HepG2 (cell line): ENCODE measurements around the gene TUBB2B. TPM values are rescaled to one million over a fixed set of nuclear protein-coding genes. Genes with fewer than 3 reads are reported as not detected.

ENCODE experiments used
- ATAC-seq: fragments of 200-7000 bp; cut with Tn5 transposase; 3 replicates; pipeline ENCODE4 v1.9.1; 2020; ENCODE audit warnings: mild to moderate bottlenecking, moderate library complexity
- BruUV-seq: library from RNA; stranded (reverse); fragments of 400-500 nt; replicated peaks from 2 replicates; lab custom pipeline; 2021; lab: Mats Ljungman, UMichigan
- CTCF ChIA-PET: fragments of 300-600 bp; formaldehyde crosslinking; extraction: SDS; loops from one replicate; lab custom pipeline; 2021; ENCODE audit warnings: low total read pairs, inconsistent platforms, low intra/inter-chr PET ratio; lab: Yijun Ruan, JAX
- POLR2A ChIA-PET: fragments of 350-600 bp; sonication (Branson Sonifier 250); formaldehyde crosslinking; loops from one replicate; lab custom pipeline; 2020; ENCODE audit warnings: antibody characterized with exemption, inconsistent platforms; lab: Yijun Ruan, JAX
- DNase-seq: peaks from one replicate; pipeline ENCODE4 v3.0.0-alpha.2; 2015; ENCODE audit warnings: low spot score
- FAIRE-seq: peaks from 3 replicates; lab custom pipeline; 2011; peaks lifted over from hg19 to GRCh38; lab: Jason Lieb, UNC
- H2AFZ ChIP-seq: one replicate; pipeline ENCODE4 v1.6.1; 2011; ENCODE audit warnings: low read length, inconsistent platforms
- H3K27ac ChIP-seq: fragments of 300-600 bp; 3 replicates; pipeline ENCODE4 v1.8.0; 2011; ENCODE audit warnings: mixed run types, mild to moderate bottlenecking, mixed read lengths, low read length, inconsistent platforms; ENCODE audit not compliant: insufficient read depth; ENCODE audit errors: extremely low read length
- H3K27me3 ChIP-seq, 2 experiments: fragments of 200-600 bp in 1 of 2; 2 replicates in 1 of 2; 3 replicates in 1 of 2; pipeline versions ENCODE4 v1.6.0 to v1.8.0; 2011; ENCODE audit warnings: low read length in 2 of 2, mild to moderate bottlenecking in 2 of 2, moderate library complexity in 2 of 2, inconsistent platforms in 1 of 2; ENCODE audit not compliant: insufficient read depth in 2 of 2, control insufficient read depth in 1 of 2
- H3K36me3 ChIP-seq, 2 experiments: fragments of 200-600 bp in 1 of 2; replicated peaks in 1 of 2; 2 replicates in 1 of 2; 3 replicates in 1 of 2; pipeline versions ENCODE4 v1.5.1 to v1.8.0; 2011; ENCODE audit warnings: low read length in 2 of 2, inconsistent platforms in 1 of 2; ENCODE audit not compliant: insufficient read depth in 2 of 2, control insufficient read depth in 1 of 2
- H3K4me1 ChIP-seq: 2 replicates; pipeline ENCODE4 v1.5.1; 2012; ENCODE audit warnings: low read length, inconsistent platforms; ENCODE audit not compliant: insufficient read depth
- H3K4me2 ChIP-seq: 2 replicates; pipeline ENCODE4 v1.6.0; 2011; ENCODE audit warnings: low read depth, low read length, inconsistent platforms
- H3K4me3 ChIP-seq, 3 experiments: fragments of 200-600 bp in 1 of 3; sonication (generic), shearing (Covaris generic) in 1 of 3; replicated peaks in 1 of 3; 2 replicates each; pipeline ENCODE4 v1.5.1; 2011 to 2016; ENCODE audit warnings: low read length in 3 of 3, inconsistent platforms in 2 of 3, low read depth in 2 of 3, mild to moderate bottlenecking in 2 of 3, control low read depth in 1 of 3, mixed read lengths in 1 of 3; ENCODE audit not compliant: insufficient read depth in 1 of 3
- H3K79me2 ChIP-seq: one replicate; pipeline ENCODE4 v1.6.1; 2011; ENCODE audit warnings: low read length, inconsistent platforms; ENCODE audit not compliant: insufficient read depth
- H3K9ac ChIP-seq: 2 replicates; pipeline ENCODE4 v1.6.0; 2011; ENCODE audit warnings: mild to moderate bottlenecking, low read depth, low read length, inconsistent platforms; ENCODE audit not compliant: insufficient read depth
- H3K9me3 ChIP-seq: 2 replicates; pipeline ENCODE4 v1.5.1; 2012; ENCODE audit warnings: mild to moderate bottlenecking, low read length
- H4K20me1 ChIP-seq: 2 replicates; pipeline ENCODE4 v1.6.0; 2011; ENCODE audit warnings: inconsistent platforms, mild to moderate bottlenecking, low read length, moderate library complexity; ENCODE audit not compliant: insufficient read depth
- FOXO4 ChIP-seq: sonication (generic); formaldehyde crosslinking; conservative IDR thresholded peaks from 2 replicates; pipeline ENCODE4 v1.8.1; 2023; ENCODE audit warnings: missing genetic modification reagents
- HDAC1 ChIP-seq: sonication (generic); formaldehyde crosslinking; IDR thresholded peaks from 2 replicates; pipeline ENCODE4 v1.5.1; 2020; ENCODE audit warnings: mild to moderate bottlenecking, missing genetic modification reagents
- NFKBIZ ChIP-seq: IDR thresholded peaks from 2 replicates; pipeline ENCODE4 v1.6.1; 2018; ENCODE audit warnings: missing genetic modification reagents, missing compliant biosample characterization
- RARG ChIP-seq: sonication (generic); formaldehyde crosslinking; IDR thresholded peaks from 2 replicates; pipeline ENCODE4 v1.4.0; 2020; ENCODE audit warnings: low read depth, mild to moderate bottlenecking, missing genetic modification reagents
- ZNF547 ChIP-seq: sonication (generic); formaldehyde crosslinking; IDR thresholded peaks from 2 replicates; pipeline ENCODE4 v1.5.1; 2020; ENCODE audit warnings: mild to moderate bottlenecking, missing genetic modification reagents
- ZNF605 ChIP-seq: sonication (generic); formaldehyde crosslinking; IDR thresholded peaks from 2 replicates; pipeline ENCODE4 v1.8.0; 2022; ENCODE audit warnings: mild to moderate bottlenecking, missing genetic modification reagents
- WGBS: methylation state at CpG from one replicate; pipeline ENCODE4 v1.1.6; 2017; ENCODE audit warnings: low lambda C conversion rate; 5-methylcytosine and 5-hydroxymethylcytosine counted together
- in situ Hi-C: cut with HindIII; loops from 2 replicates; pipeline ENCODE4 v1.10.0; 2017; ENCODE audit warnings: low pct_unique_long_range_greater_than_20kb; ENCODE audit not compliant: extremely low pct_ligation_motif_present
- intact Hi-C: fragments of 100-400 bp; cut with micrococcal nuclease; formaldehyde crosslinking; loops from one replicate; pipeline ENCODE4 v1.10.0; 2022; ENCODE audit not compliant: unreplicated experiment
- polyA plus RNA-seq, 8 experiments: library from polyadenylated mRNA; depleted of rRNA in 3 of 8; stranded (reverse) in 7 of 8; unstranded in 1 of 8; fragments of >200 nt; fragmentation: Illumina TruSeq in 4 of 8; extraction: Trizol in 4 of 8; gene quantifications; 2 replicates each; pipeline versions ENCODE4 v1.2.1 to v1.2.3, GENCODE V29; 2011 to 2016; ENCODE audit warnings: low read depth in 4 of 8, missing spikeins in 1 of 8, mixed read lengths in 1 of 8; ENCODE audit not compliant: insufficient read depth in 1 of 8
- total RNA-seq, 5 experiments: library from RNA; depleted of rRNA; stranded (reverse); fragments of >200 nt; fragmentation: Illumina TruSeq; extraction: Trizol; gene quantifications; 2 replicates each; pipeline ENCODE4 v1.2.3, GENCODE V29; 2016; ENCODE audit warnings: low read depth in 1 of 5
- TF ChIP-seq, protein P1 (sequence below): sonication (generic); formaldehyde crosslinking; IDR thresholded peaks from 2 replicates; pipeline ENCODE4 v1.5.1; 2020; ENCODE audit warnings: mild to moderate bottlenecking, missing genetic modification reagents, moderate library complexity
- TF ChIP-seq, protein P2 (sequence below): sonication (generic); formaldehyde crosslinking; IDR thresholded peaks from 2 replicates; pipeline ENCODE4 v1.4.0; 2020; ENCODE audit warnings: mild to moderate bottlenecking, low read depth, missing genetic modification reagents
- TF ChIP-seq, protein P3 (sequence below): sonication (generic); formaldehyde crosslinking; conservative IDR thresholded peaks from 2 replicates; pipeline ENCODE4 v1.4.0; 2020; ENCODE audit warnings: mild to moderate bottlenecking, missing genetic modification reagents, moderate library complexity

TUBB2B gene
- total and polyA plus RNA-seq, 2 of the 13 experiments (the other 11 are each of a cell fraction or from before 2014, with no cell fraction given): 10.3 to 23.6 TPM

DNA sequence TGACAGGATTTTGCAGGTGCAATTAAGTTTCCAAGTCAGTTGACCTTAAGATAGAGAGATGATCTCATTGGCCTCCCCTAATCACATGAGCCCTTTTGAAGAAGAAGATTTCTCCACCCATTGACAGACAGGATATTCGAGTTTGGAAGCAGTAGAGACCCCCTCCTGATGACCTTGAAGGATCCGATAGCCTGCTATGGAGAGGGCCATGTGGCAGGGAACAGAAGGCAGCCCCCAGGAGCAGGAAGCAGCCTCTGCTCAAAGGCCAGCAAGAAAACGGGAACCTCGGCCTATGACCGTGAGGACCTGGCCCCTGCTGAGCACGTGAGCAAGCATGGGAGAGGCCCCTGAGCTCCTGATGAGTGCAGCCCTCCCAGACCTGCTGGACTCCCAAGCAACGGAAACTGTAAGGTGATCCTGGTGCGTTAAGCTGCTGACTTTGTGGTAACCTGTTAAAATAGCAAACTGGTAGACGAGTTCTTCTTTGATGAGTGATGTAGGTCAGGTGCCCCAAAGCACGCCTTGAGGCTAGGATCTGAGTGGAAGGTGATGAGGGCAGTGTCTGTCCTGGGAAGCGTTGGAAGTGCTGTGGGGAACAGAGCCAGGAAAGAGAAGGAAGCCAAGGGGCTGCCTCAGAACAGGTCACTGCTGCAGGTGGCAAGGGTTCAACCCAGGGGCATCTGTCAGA is 51.6 kb downstream of the TUBB2B start:
- no peak overlapping the region for H3K27ac ChIP-seq
- TF ChIP-seq FOXO4 (CRISPR knock-in tag) (no peak), NFKBIZ (CRISPR knock-in tag) (no peak), RARG (no peak), ZNF605 (CRISPR knock-in tag) (no peak), ZNF547 (CRISPR knock-in tag) (no peak), HDAC1 (no peak)
- TF ChIP-seq, protein P1, sequence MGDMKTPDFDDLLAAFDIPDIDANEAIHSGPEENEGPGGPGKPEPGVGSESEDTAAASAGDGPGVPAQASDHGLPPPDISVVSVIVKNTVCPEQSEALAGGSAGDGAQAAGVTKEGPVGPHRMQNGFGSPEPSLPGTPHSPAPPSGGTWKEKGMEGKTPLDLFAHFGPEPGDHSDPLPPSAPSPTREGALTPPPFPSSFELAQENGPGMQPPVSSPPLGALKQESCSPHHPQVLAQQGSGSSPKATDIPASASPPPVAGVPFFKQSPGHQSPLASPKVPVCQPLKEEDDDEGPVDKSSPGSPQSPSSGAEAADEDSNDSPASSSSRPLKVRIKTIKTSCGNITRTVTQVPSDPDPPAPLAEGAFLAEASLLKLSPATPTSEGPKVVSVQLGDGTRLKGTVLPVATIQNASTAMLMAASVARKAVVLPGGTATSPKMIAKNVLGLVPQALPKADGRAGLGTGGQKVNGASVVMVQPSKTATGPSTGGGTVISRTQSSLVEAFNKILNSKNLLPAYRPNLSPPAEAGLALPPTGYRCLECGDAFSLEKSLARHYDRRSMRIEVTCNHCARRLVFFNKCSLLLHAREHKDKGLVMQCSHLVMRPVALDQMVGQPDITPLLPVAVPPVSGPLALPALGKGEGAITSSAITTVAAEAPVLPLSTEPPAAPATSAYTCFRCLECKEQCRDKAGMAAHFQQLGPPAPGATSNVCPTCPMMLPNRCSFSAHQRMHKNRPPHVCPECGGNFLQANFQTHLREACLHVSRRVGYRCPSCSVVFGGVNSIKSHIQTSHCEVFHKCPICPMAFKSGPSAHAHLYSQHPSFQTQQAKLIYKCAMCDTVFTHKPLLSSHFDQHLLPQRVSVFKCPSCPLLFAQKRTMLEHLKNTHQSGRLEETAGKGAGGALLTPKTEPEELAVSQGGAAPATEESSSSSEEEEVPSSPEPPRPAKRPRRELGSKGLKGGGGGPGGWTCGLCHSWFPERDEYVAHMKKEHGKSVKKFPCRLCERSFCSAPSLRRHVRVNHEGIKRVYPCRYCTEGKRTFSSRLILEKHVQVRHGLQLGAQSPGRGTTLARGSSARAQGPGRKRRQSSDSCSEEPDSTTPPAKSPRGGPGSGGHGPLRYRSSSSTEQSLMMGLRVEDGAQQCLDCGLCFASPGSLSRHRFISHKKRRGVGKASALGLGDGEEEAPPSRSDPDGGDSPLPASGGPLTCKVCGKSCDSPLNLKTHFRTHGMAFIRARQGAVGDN (CRISPR knock-in tag): peak; percentile 55
- TF ChIP-seq, protein P2, sequence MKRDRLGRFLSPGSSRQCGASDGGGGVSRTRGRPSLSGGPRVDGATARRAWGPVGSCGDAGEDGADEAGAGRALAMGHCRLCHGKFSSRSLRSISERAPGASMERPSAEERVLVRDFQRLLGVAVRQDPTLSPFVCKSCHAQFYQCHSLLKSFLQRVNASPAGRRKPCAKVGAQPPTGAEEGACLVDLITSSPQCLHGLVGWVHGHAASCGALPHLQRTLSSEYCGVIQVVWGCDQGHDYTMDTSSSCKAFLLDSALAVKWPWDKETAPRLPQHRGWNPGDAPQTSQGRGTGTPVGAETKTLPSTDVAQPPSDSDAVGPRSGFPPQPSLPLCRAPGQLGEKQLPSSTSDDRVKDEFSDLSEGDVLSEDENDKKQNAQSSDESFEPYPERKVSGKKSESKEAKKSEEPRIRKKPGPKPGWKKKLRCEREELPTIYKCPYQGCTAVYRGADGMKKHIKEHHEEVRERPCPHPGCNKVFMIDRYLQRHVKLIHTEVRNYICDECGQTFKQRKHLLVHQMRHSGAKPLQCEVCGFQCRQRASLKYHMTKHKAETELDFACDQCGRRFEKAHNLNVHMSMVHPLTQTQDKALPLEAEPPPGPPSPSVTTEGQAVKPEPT (CRISPR knock-in tag): no peak
- TF ChIP-seq, protein P3, sequence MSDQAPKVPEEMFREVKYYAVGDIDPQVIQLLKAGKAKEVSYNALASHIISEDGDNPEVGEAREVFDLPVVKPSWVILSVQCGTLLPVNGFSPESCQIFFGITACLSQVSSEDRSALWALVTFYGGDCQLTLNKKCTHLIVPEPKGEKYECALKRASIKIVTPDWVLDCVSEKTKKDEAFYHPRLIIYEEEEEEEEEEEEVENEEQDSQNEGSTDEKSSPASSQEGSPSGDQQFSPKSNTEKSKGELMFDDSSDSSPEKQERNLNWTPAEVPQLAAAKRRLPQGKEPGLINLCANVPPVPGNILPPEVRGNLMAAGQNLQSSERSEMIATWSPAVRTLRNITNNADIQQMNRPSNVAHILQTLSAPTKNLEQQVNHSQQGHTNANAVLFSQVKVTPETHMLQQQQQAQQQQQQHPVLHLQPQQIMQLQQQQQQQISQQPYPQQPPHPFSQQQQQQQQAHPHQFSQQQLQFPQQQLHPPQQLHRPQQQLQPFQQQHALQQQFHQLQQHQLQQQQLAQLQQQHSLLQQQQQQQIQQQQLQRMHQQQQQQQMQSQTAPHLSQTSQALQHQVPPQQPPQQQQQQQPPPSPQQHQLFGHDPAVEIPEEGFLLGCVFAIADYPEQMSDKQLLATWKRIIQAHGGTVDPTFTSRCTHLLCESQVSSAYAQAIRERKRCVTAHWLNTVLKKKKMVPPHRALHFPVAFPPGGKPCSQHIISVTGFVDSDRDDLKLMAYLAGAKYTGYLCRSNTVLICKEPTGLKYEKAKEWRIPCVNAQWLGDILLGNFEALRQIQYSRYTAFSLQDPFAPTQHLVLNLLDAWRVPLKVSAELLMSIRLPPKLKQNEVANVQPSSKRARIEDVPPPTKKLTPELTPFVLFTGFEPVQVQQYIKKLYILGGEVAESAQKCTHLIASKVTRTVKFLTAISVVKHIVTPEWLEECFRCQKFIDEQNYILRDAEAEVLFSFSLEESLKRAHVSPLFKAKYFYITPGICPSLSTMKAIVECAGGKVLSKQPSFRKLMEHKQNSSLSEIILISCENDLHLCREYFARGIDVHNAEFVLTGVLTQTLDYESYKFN (CRISPR knock-in tag): no peak

More for the DNA sequence above, 51.6 kb downstream of the TUBB2B start:
- Histone ChIP-seq H3K9me3 (no peaks in the 10 kb centered on the region), H3K4me1 (peaks cover 21% of the 10 kb centered on the region), H3K36me3 (no peaks in the 10 kb centered on the region), H3K27me3 (no peaks in the 10 kb centered on the region; a peak in 2 of 5 replicates), H4K20me1 (no peaks in the 10 kb centered on the region), H3K4me3 (no peak overlapping the region), H3K4me2 (no peak overlapping the region), H3K9ac (no peak overlapping the region), H3K79me2 (no peaks in the 10 kb centered on the region), H2AFZ (no peak overlapping the region)
- no peak for DNase-seq
- peak; percentile 35 for ATAC-seq
- ChIA-PET CTCF (no interaction called here), POLR2A (interaction anchor here (0.5 to 2.0 kb wide), 5 partner anchors 10 to 76 kb away, joined by 3 to 5 read pairs (median 4); partner anchors contain the start of gene TUBB2A)
- 44% methylated on average over 11 of the region's 11 CpGs for WGBS
- intact Hi-C loops (no loop called here), in situ Hi-C loops (no loop called here)
- no peak for FAIRE-seq
- BruUV-seq: no TSS peak
